Mammary epithelial cell (primary cell): ENCODE measurements around the gene GPC6.

Experiments
- EZH2 ChIP-seq: IDR thresholded peaks from 2 replicates; pipeline ENCODE4 v1.6.1; 2012; ENCODE audit warnings: low read length, inconsistent platforms, borderline replicate concordance
- TF ChIP-seq, protein P1 (sequence below), 2 donors: IDR thresholded peaks in 1 of 2; conservative IDR thresholded peaks in 1 of 2; 2 replicates each; pipeline ENCODE4 v1.5.1; 2011 to 2012; ENCODE audit warnings: inconsistent platforms in 2 of 2, low read length in 2 of 2, mild to moderate bottlenecking in 2 of 2, control low read depth in 1 of 2, low read depth in 1 of 2; ENCODE audit not compliant: insufficient read depth in 1 of 2; ENCODE audit errors: extremely low read depth in 1 of 2

- TF ChIP-seq, protein P1, sequence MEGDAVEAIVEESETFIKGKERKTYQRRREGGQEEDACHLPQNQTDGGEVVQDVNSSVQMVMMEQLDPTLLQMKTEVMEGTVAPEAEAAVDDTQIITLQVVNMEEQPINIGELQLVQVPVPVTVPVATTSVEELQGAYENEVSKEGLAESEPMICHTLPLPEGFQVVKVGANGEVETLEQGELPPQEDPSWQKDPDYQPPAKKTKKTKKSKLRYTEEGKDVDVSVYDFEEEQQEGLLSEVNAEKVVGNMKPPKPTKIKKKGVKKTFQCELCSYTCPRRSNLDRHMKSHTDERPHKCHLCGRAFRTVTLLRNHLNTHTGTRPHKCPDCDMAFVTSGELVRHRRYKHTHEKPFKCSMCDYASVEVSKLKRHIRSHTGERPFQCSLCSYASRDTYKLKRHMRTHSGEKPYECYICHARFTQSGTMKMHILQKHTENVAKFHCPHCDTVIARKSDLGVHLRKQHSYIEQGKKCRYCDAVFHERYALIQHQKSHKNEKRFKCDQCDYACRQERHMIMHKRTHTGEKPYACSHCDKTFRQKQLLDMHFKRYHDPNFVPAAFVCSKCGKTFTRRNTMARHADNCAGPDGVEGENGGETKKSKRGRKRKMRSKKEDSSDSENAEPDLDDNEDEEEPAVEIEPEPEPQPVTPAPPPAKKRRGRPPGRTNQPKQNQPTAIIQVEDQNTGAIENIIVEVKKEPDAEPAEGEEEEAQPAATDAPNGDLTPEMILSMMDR (conservative IDR thresholded peaks at IDR 0.05 in 1 of 2, IDR thresholded peaks at IDR 0.05 in 1 of 2; ENCODE audit: extremely low read depth in 1 of 2, insufficient read depth in 1 of 2, low read depth in 1 of 2, low read length in 2 of 2) = no peak
- no peak for TF ChIP-seq EZH2
Observed at GRCh38 chr13:93715866-93716265, 489.3 kb downstream of the GPC6 start.
